ENCODE measurements around the gene SYNPO2.
"Not testable (repeated sequence)": the region's sequence is repeated elsewhere in the genome, so short reads cannot be mapped to it uniquely, and the experiment has no call there.

SYNPO2 gene

DNA sequence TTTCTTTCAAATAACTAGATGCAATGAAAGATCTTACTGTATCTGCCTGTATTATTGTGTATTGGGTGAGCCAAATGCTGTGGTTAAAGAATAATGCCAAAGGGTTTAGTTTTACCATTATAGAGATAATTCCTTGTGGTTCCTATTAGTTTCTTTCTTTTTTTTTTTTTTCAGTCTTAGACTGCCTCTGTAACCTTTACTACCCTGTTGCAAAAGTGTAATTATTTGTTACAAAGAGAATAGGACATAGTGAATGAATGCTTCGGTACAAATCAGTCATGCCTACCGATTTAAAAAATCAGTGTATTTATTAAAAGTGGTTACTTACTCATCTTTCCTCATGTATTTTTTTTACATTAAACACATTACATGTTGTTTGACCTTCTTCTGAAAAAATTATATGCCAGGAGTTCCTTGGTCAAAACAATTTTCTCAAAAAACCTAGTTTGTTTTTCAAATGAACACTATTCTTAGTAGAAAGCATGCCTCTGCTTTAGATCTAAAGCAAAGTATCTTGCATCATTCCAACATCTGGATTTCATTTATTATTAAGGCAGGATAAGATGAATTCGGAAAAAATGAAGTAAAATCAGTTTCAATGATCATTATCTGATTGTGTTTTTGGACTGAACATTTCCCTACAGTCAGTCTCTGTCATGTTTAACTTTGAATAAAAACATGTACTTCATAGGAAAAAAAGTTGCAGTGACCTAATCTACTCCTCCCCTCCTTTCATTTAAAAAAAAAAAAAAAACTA is 21.2 kb upstream of the SYNPO2 start:
- no peak for TF ChIP-seq CTCF (IDR thresholded peaks at IDR 0.05; ENCODE audit: low read depth, low read length)
- H3K4me3 ChIP-seq (ENCODE audit: low read depth, low read length): no peak overlapping the region

- no peak overlapping the region for H3K4me3 ChIP-seq (ENCODE audit: low read depth, low read length)
- TF ChIP-seq CTCF (IDR thresholded peaks at IDR 0.05; ENCODE audit: low read depth, low read length): no peak
Measured at GRCh38 chr4:118869808-118870342, 18.8 kb upstream of the SYNPO2 start.

- H3K4me3 ChIP-seq (ENCODE audit: low read depth, low read length): no peak overlapping the region
- no peak for TF ChIP-seq CTCF (IDR thresholded peaks at IDR 0.05; ENCODE audit: low read depth, low read length)
Measured at GRCh38 chr4:118872181-118872580, 16.5 kb upstream of the SYNPO2 start.

DNA sequence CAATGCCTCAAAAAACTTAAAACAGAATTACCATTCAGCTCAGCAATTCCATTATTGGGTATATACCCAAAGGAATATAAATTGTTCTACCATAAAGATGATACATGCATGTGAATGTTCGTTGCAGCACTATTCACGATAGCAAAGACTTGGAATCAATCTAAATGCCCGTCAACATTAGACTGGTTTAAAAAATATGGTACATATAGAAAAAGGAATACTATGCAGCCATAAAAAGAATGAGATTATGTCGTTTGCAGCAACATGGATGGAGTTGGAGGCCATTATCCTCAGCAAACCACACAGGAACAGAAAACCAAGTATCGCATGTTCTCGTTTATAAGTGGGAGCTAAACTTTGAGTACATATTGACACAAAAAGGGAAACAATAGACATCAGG is 10.9 kb upstream of the SYNPO2 start:
- no peak for TF ChIP-seq CTCF (IDR thresholded peaks at IDR 0.05; ENCODE audit: low read depth, low read length)
- no peak overlapping the region for H3K4me3 ChIP-seq (ENCODE audit: low read depth, low read length)

DNA sequence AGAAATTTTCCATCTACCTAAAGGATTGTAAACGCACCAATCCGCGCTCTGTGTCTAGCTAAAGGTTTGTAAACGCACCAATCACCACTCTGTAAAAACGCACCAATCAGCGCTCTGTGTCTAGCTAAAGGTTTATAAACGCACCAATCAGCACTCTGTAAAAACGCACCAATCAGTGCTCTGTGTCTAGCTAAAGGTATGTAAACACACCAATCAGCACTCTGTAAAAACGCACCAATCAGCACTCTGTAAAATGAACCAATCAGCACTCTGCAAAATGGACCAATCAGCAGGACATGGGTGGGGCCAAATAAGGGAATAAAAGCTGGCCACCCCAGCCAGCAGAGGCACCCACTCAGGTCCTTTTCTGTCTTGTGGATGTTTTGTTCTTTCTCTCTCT is 10.1 kb upstream of the SYNPO2 start:
- H3K4me3 ChIP-seq (ENCODE audit: low read depth, low read length): not testable (repeated sequence)

DNA sequence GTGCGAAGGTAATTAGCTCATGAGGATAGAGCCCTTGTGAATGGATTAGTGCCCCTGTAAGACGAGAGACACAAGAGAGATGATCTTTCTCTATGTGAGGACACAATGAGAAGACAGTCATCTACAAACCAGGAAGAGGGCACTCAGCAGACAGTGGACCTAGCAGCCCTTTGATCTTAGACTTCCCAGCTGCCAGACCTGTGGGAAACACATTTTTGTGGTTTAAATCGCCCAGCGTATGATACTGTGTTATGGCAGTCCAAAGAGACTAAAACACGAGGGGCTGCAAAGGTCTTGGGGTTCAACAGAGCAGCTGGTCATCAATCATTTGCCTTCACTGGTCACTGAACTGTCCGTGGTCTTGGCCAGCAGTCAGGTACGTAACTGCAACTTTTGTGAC is 9.2 kb upstream of the SYNPO2 start:
- TF ChIP-seq CTCF (IDR thresholded peaks at IDR 0.05; ENCODE audit: low read depth, low read length): no peak
- H3K4me3 ChIP-seq (ENCODE audit: low read depth, low read length): no peak overlapping the region

- H3K4me3 ChIP-seq (ENCODE audit: low read depth, low read length): no peak overlapping the region
- TF ChIP-seq CTCF (IDR thresholded peaks at IDR 0.05; ENCODE audit: low read depth, low read length): no peak
Measured at GRCh38 chr4:118881512-118882146, 7.0 kb upstream of the SYNPO2 start.
